Thoracic aorta (tissue), 2 donors: ENCODE measurements around the gene ING3. TPM values are rescaled to one million over a fixed set of nuclear protein-coding genes. Genes with fewer than 3 reads are reported as not detected.

Experiments
- ATAC-seq: fragments of 150-250 bp; one replicate; pipeline ENCODE4 v1.8.0; 2017; ENCODE audit warnings: low read depth; ENCODE audit not compliant: insufficient number of reproducible peaks, low FRiP score
- DNase-seq: peaks from one replicate; pipeline ENCODE4 v3.0.0-alpha.2; 2020; ENCODE audit warnings: low spot score
- H3K27ac ChIP-seq, 2 donors: fragments of 200-600 bp; sonication (generic); 1 replicate in 1 of 2; 2 replicates in 1 of 2; pipeline ENCODE4 v1.5.1; 2016; ENCODE audit warnings: mild to moderate bottlenecking in 2 of 2, moderate library complexity in 2 of 2
- H3K27me3 ChIP-seq: fragments of 200-600 bp; sonication (generic); replicated peaks from 2 replicates; pipeline ENCODE4 v1.6.0; 2016; ENCODE audit warnings: mild to moderate bottlenecking; ENCODE audit not compliant: insufficient read depth
- H3K36me3 ChIP-seq: fragments of 200-600 bp; sonication (generic); one replicate; pipeline ENCODE4 v1.5.1; 2016
- H3K4me1 ChIP-seq, 2 donors: fragments of 200-600 bp; sonication (generic); 1 replicate in 1 of 2; 2 replicates in 1 of 2; pipeline versions ENCODE4 v1.5.1 to v1.6.0; 2016; ENCODE audit warnings: low read depth in 2 of 2, mild to moderate bottlenecking in 1 of 2; ENCODE audit not compliant: control insufficient read depth in 1 of 2
- H3K4me3 ChIP-seq: fragments of 200-600 bp; sonication (generic); 2 replicates; pipeline ENCODE4 v1.5.1; 2016; ENCODE audit warnings: mild to moderate bottlenecking
- H3K9me3 ChIP-seq: fragments of 200-600 bp; sonication (generic); 2 replicates; pipeline ENCODE4 v1.5.1; 2016
- CTCF ChIP-seq: fragments of 200-600 bp; sonication (generic); IDR thresholded peaks from one replicate; pipeline ENCODE4 v1.5.1; 2019; ENCODE audit warnings: antibody characterized with exemption
- total RNA-seq, 2 donors: library from RNA; depleted of rRNA; stranded (reverse); fragments of >200 nt; gene quantifications; one replicate each; pipeline versions ENCODE4 v1.1.0 to v1.2.3, GENCODE V29; 2016

Gene ING3
- total RNA-seq, 2 donors from 2014 or later = 12.3 to 21.2 TPM

DNA sequence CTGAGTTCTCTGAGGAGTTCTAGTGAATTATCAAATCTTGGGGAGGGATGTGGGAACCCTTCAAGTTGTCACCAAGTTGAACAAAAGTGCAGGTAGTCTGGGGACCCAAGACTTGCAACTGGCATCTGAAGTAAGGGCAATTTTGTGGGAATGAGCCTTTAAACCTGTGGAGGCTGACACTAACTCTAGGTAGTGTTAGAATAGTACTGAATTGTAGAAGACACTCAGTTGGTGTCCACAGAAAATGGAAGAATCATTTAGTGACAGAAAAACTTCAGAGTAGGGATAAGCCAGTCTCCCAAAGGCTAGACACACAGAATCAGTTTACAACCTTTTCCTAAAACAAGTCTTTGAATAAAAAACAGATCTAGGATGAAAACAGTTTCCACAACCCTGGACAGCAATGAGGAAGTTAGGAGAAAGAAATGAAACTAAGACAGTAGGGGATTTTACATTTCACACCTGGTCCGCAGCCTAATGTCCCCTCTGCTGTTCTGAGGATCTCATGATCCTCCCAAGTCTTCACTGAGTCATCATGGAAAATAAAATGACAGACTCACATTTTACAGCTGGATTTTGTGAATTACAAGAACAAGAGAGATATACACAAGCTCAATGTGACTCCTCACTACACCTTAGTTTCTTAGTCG is 23.0 kb upstream of the ING3 start:
- no peaks in the 10 kb centered on the region for H3K27me3 ChIP-seq
- no peak overlapping the region for H3K4me3 ChIP-seq
- no peak for TF ChIP-seq CTCF
- DNase-seq (no peak), ATAC-seq (no peak)
- H3K27ac ChIP-seq = no peak overlapping the region
- no peaks in the 10 kb centered on the region for H3K4me1 ChIP-seq
- H3K9me3 ChIP-seq = no peaks in the 10 kb centered on the region
- no peaks in the 10 kb centered on the region for H3K36me3 ChIP-seq

GRCh38 chr7:120931243-120931642 is 19.3 kb upstream of the ING3 start:
- no peak for ATAC-seq
- no peak for DNase-seq
- H3K27me3 ChIP-seq = no peaks in the 10 kb centered on the region
- H3K4me3 ChIP-seq = no peak overlapping the region
- no peaks in the 10 kb centered on the region for H3K4me1 ChIP-seq
- H3K36me3 ChIP-seq = no peaks in the 10 kb centered on the region
- TF ChIP-seq CTCF = no peak
- no peaks in the 10 kb centered on the region for H3K9me3 ChIP-seq
- no peak overlapping the region for H3K27ac ChIP-seq

DNA sequence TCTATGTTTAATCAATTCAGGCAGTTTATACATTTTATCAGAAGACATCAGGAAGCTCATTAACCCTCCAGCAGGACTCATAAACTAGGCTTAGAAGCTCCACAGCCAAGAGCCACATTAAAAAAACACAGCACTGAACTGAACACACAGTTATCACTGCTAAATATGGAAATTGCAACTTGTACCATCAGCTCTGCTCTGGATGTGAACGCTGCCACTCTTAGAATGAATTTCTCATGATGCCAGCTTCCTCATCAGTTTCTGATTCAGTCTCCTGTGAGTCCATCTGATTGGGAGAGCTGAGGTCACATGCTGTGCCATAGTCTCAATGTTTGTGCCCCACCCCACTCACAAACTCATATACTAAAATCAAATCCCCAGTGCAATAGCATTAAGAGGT is 17.1 kb upstream of the ING3 start:
- Histone ChIP-seq H3K36me3 (no peaks in the 10 kb centered on the region), H3K9me3 (no peaks in the 10 kb centered on the region), H3K27ac (no peak overlapping the region), H3K27me3 (no peaks in the 10 kb centered on the region), H3K4me3 (no peak overlapping the region), H3K4me1 (no peaks in the 10 kb centered on the region)
- ATAC-seq (no peak), DNase-seq (no peak)
- TF ChIP-seq CTCF = no peak

GRCh38 chr7:120939345-120939744 is 11.2 kb upstream of the ING3 start:
- H3K4me1 ChIP-seq = no peaks in the 10 kb centered on the region
- H3K36me3 ChIP-seq = no peaks in the 10 kb centered on the region
- DNase-seq = no peak
- no peak overlapping the region for H3K4me3 ChIP-seq
- H3K9me3 ChIP-seq = no peaks in the 10 kb centered on the region
- no peak for ATAC-seq
- H3K27me3 ChIP-seq = no peaks in the 10 kb centered on the region
- no peak for TF ChIP-seq CTCF
- H3K27ac ChIP-seq = no peak overlapping the region

DNA sequence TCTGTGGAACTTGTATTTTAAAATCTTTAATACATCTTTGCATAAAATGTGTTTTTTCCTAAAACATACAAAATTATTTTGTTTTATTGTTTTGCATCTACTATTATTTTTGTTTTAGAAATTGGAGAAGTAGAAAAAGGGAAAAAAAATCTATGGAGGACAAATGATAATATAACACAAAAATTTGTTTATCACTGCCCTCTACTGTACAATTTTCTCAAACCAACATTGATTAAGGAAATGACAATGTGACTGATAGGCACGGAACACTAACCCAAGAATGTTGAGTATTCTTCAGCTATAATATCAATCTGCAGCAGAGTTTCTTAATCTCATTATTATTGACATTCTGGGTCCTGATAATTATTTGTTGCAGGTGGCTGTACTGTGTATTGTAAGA is 9.5 kb upstream of the ING3 start:
- Histone ChIP-seq H3K4me3 (no peak overlapping the region), H3K27me3 (no peaks in the 10 kb centered on the region), H3K4me1 (no peaks in the 10 kb centered on the region), H3K27ac (no peak overlapping the region), H3K36me3 (no peaks in the 10 kb centered on the region), H3K9me3 (no peaks in the 10 kb centered on the region)
- TF ChIP-seq CTCF = peak; percentile 26
- DNase-seq (no peak), ATAC-seq (no peak)
